ES-I3 (cell line): ENCODE results near the gene SMARCA2.

Source experiments
- H3K36me3 ChIP-seq: 2 replicates; pipeline ENCODE4 v1.6.1; 2013; ENCODE audit warnings: mild to moderate bottlenecking, low read length, control low read depth, moderate library complexity; ENCODE audit not compliant: insufficient read depth
- H3K4me1 ChIP-seq: 2 replicates; pipeline ENCODE4 v1.6.1; 2013; ENCODE audit warnings: mild to moderate bottlenecking, control low read depth, low read length; ENCODE audit not compliant: insufficient read depth
- H3K9ac ChIP-seq: 2 replicates; pipeline ENCODE4 v1.6.1; 2013; ENCODE audit warnings: low read depth, mild to moderate bottlenecking, low read length, moderate library complexity
- H3K9me3 ChIP-seq: 2 replicates; pipeline ENCODE4 v1.6.1; 2013; ENCODE audit warnings: mild to moderate bottlenecking, low read length, moderate library complexity; ENCODE audit not compliant: control insufficient read depth, insufficient read depth

The SMARCA2 gene

DNA sequence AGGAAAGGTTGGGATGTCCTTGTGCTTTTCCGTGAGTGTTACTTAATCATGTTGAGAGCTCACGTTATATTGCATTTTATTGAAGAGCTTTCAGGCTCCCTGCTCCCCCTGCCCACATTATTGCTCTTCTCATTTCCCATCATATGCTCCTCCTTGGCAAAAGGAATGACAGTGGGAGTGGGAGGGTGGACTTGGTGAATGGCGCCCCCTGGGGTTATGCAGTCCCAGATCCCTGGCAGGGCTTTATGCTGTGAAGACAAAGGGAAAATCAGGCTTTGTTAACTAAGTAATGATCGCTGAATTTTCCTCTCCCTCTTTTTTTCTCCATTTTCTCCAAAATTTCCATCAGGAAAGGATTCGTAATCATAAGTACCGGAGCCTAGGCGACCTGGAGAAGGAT lies 166.6 kb downstream of the SMARCA2 start:
- Histone ChIP-seq H3K36me3 (0 out of 2 replicates have a peak, but pooled peaks cover 4% of the 10 kb centered on the region), H3K9me3 (no peaks in the 10 kb centered on the region), H3K9ac (no peak overlapping the region), H3K4me1 (peaks cover 28% of the 10 kb centered on the region)

DNA sequence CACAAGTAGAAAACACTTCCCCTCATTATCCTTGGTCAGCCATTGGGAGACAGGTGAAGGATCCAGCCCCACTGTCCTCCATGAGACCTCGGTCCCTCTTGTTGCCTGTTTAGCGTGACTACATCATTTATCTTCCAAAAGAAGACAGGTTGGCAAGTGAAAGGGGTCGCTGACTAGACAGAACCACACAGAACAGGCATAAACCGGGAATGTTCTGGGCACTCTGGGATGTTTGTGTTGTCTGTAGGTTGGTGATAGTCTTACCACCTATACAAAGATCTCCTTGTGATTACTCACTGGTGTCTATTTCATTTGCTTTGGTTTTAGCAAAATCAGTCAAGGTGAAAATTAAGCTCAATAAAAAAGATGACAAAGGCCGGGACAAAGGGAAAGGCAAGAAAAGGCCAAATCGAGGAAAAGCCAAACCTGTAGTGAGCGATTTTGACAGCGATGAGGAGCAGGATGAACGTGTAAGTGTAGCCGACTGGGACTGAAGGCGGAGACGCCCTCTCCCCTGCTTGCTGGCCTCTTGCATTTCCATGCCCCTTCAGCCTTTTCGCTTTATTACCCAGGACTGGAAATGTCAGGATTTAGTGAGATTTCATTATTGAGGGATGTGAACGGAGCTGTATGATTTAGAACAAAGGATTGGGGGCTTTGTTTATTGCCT lies 175.9 kb downstream of the SMARCA2 start:
- Histone ChIP-seq H3K36me3 (0 out of 2 replicates have a peak, but pooled peaks cover 5% of the 10 kb centered on the region), H3K9ac (no peak overlapping the region), H3K4me1 (no peaks in the 10 kb centered on the region), H3K9me3 (no peaks in the 10 kb centered on the region; the same call in 1 of the 2 replicates)

DNA sequence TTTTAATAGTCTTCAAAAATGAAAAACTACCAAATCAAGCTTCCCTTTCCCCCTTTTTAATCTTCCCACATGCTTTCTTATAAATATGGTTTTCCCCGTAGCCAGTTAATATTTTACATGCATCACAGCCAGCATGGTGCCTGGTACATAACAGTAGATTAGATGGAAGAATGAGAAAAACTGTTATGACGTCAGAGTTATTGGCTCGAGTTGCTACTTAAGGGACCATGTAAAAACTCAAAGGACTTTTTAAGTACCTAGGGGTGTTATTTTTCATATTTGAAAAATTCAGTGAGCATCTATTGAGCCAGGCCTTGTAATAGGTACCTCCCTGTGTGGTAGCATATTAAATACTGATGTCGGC lies 176.4 kb downstream of the SMARCA2 start:
- Histone ChIP-seq H3K9me3 (no peaks in the 10 kb centered on the region; the same call in 1 of the 2 replicates), H3K4me1 (no peaks in the 10 kb centered on the region), H3K9ac (no peak overlapping the region), H3K36me3 (0 out of 2 replicates have a peak, but pooled peaks cover 4% of the 10 kb centered on the region)

DNA sequence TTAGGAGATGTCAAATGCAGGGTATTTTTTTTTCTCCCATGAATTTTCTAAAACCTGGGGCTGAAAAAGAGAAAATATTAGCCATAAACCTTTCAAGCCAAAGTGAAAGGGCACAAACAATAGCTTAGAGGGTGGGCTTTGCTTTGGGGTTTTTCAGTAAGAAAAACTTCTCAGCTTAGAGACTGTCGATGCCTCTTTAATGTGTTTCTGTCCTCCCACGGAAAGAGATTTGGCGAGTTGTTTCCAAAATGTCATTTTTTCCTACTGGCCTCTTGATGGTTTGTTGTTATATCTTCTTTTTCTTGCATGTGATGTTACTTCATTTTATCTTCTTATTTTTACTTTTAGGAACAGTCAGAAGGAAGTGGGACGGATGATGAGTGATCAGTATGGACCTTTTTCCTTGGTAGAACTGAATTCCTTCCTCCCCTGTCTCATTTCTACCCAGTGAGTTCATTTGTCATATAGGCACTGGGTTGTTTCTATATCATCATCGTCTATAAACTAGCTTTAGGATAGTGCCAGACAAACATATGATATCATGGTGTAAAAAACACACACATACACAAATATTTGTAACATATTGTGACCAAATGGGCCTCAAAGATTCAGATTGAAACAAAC lies 177.3 kb downstream of the SMARCA2 start:
- no peaks in the 10 kb centered on the region for H3K4me1 ChIP-seq
- 0 out of 2 replicates have a peak, but pooled peaks cover 4% of the 10 kb centered on the region for H3K36me3 ChIP-seq
- H3K9ac ChIP-seq = no peak overlapping the region
- no peaks in the 10 kb centered on the region; the same call in 1 of the 2 replicates for H3K9me3 ChIP-seq

DNA sequence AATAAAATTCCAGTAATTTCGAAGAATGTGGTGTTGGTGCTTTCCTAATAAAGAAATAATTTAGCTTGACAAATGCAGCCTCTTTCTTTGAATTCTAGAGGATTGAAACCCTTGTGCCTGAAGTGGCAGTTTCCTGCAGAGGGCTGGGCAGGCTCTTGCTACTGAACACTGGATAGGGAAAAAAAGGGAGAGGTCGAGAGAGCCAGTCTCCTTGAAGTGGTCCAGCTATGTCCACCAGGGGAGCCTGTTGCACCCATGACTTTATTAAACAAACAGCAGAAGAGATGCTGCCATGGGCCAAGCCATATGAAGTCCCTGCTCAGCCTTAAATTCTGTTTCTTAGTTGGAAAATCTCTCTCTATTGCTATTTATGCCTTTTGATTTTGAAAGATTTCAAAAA lies 178.4 kb downstream of the SMARCA2 start:
- no peak overlapping the region for H3K9ac ChIP-seq
- H3K4me1 ChIP-seq = no peaks in the 10 kb centered on the region
- peaks cover 1% of the 10 kb centered on the region; the same call in 1 of the 2 replicates for H3K9me3 ChIP-seq
- 0 out of 2 replicates have a peak, but pooled peaks cover 4% of the 10 kb centered on the region for H3K36me3 ChIP-seq

DNA sequence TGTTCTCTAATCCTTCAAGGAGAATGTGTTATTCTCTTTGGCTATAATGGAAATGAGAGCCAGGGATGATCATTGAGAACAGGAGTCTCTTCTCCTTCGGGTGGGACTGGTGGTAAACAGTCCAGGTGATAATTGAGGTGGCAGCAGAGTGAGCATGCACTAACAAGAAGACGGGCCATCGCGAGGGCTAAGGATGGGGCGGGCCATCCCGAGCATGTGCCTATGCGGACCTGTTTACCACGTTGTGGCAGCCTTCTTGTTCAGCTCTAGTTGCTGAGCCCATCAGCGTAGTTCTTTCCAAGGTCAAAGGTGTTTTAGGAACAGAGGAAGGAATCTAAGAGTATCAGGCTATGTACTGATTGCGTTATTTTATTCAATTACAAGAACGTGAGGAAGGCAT lies 180.1 kb downstream of the SMARCA2 start:
- Histone ChIP-seq H3K36me3 (0 out of 2 replicates have a peak, but pooled peaks cover 4% of the 10 kb centered on the region), H3K9ac (no peak overlapping the region), H3K9me3 (peaks cover 15% of the 10 kb centered on the region), H3K4me1 (no peaks in the 10 kb centered on the region)

DNA sequence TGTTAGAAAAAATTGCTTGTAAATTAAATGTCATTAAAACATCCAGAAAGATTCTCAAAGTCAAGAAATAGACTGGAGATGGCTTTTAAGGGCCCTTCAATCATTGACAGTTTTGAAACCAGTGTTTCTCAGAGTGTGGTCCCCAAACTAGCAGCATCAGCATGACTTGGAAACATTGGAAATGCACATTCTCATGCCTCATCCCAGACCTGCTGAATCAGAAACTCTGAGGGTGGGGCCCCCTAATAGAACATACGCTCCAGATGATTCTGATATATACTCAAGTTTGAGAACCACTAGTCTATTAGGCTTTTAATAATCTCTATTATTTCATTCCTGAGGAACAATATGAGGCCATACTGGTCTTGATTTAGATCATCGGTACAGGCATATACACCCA lies 181.6 kb downstream of the SMARCA2 start:
- Histone ChIP-seq H3K9me3 (peaks cover 25% of the 10 kb centered on the region), H3K36me3 (no peaks in the 10 kb centered on the region), H3K9ac (no peak overlapping the region), H3K4me1 (no peaks in the 10 kb centered on the region)

DNA sequence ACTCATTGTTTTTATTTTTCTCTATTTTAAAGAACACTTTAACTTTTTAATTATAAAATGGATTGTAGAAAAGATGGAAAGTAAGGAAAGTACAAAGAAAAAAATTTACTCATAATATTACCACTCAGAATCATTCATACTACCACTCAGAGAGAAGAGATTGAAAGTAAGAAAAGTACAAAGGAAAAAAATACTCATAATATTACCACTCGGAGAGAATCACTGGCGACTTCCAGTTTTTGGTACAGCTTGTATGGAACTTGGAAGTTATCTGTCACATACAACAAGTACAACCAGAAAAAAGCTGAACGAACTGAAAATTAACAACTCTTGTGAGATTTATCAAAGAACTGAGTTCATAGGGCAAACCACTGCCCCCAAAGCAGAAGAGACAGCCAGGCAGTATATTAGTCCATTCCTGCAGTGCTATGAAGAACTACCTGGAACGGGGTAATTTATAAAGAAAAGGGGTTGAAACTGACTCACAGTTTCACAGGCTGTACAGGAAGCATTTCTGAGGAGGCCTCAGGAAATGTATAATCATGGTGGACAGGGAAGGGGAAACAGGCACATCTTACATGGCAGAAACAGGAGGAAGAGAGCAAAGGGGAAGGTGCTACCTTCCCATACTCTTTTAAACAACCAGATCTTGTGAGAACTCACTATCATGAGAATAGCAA lies 183.9 kb downstream of the SMARCA2 start:
- Histone ChIP-seq H3K9me3 (peaks cover 31% of the 10 kb centered on the region), H3K4me1 (no peaks in the 10 kb centered on the region), H3K9ac (no peak overlapping the region), H3K36me3 (no peaks in the 10 kb centered on the region)

DNA sequence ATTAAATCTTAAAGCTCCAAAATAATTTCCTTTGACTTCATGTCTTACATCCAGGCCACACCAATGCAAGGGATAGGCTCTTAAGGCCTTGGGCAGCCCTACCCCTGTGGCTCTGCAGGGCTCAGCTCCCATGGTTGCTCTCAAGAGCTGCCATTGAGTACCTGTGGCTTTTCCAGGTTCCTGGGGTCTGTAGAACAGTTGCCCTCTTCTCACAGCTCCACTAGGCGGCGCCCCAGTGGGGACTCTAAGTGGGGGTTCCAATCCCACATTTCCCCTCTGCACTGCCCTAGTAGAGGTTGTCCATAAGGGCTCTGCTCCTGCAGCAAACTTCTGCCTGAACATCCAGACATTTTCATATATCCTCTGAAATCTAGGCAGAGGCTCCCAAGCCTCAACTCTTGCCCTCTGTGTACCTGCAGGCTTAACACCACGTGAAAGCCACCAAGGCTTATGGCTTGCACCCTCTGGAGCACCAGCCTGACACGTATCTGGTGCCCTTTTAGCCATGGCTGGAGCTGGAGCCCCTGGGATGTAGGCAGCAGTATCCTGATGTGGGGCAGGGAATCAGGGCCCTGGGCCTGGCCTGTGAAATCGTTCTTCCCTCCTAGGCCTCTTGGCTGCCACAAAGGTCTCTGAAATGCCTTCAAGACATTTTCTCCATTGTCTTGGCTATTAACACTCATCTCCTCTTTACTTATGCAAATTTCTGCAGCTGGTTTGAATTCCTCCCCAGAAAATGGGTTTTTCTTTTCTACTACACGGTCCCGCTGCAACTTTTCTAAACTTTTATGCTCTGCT lies 185.1 kb downstream of the SMARCA2 start:
- H3K4me1 ChIP-seq = no peaks in the 10 kb centered on the region
- no peak overlapping the region for H3K9ac ChIP-seq
- H3K9me3 ChIP-seq = peaks cover 31% of the 10 kb centered on the region
- no peaks in the 10 kb centered on the region for H3K36me3 ChIP-seq

DNA sequence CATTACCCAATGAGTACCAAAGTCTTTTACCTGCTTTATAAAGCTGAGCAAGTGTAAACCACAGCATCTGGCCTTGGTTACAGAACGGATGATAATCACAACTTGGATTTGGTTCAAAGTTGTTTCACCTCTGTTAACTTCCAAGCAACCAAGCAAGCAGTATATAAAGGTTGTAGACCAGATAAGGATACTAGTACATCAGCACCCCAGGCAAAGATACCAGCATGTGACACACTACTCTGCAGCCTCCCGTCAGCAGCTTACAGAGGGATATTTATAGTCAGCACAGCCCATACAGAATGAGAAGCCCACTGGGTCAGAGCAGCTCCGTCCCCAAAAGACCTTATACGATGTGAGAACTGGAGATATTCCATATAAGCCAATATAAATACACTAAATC lies 193.3 kb downstream of the SMARCA2 start:
- H3K9me3 ChIP-seq = no peaks in the 10 kb centered on the region; the same call in 1 of the 2 replicates
- H3K9ac ChIP-seq = no peak overlapping the region
- no peaks in the 10 kb centered on the region for H3K4me1 ChIP-seq
- no peaks in the 10 kb centered on the region for H3K36me3 ChIP-seq

DNA sequence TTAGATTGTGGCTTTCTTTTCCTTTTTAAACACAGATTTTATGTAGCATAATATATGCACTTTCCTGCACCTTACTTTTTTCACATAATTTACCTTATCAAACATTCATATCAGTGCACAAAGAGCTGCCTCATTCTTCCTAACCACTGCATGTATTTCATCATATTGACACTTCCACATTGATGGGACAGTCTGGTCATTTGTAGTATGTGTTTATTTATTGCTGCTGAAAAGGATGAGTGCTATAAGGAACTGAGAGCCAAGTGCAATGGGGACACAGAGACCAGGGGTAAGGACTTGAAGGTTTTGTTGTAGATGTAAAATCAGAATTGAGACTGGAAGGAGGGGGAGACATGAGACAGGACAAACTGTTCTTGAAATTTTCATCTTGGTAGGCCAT lies 193.8 kb downstream of the SMARCA2 start:
- Histone ChIP-seq H3K9me3 (no peaks in the 10 kb centered on the region; the same call in 1 of the 2 replicates), H3K9ac (no peak overlapping the region), H3K36me3 (no peaks in the 10 kb centered on the region), H3K4me1 (0 out of 2 replicates have a peak, but pooled peaks cover 2% of the 10 kb centered on the region)

DNA sequence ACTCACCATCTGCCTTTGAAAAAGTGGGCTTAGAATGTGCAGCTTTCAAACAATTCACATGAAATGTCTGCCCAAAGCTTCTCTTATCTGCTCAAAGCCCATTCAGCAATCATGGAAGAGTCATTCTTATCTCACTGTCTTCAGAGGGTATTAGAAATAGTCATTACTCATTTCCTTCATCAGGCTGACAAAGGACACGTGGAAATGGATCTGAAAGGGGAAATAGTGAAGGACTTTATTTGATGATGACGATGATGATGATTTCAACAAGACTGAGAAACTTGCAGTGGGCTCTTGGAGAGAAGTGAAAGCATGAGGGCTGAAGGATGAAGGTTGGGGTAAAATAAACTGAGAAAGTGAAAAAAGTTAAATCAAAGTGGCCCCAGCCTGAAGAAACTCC lies 194.3 kb downstream of the SMARCA2 start:
- Histone ChIP-seq H3K36me3 (no peaks in the 10 kb centered on the region), H3K4me1 (0 out of 2 replicates have a peak, but pooled peaks cover 4% of the 10 kb centered on the region), H3K9me3 (no peaks in the 10 kb centered on the region; the same call in 1 of the 2 replicates), H3K9ac (no peak overlapping the region)

DNA sequence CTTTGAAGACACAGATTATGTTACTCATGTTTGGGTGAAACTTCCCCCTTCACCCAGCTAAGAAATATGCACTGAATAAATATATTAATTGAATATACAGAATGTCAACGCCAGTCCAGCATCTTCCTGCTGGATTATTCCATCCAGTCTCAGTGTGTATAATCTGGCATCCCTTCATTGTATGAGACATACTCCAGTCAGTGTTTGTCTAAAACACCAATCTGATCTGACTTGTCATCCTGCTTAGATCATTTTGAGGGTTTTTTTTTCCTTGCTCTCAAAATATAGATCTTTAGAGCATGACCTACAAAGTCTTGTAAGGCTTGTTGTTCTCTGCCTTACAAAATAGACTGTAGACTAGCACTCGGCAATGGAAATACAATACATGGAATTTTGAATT lies 195.1 kb downstream of the SMARCA2 start:
- no peak overlapping the region for H3K9ac ChIP-seq
- 0 out of 2 replicates have a peak, but pooled peaks cover 4% of the 10 kb centered on the region for H3K4me1 ChIP-seq
- no peaks in the 10 kb centered on the region for H3K36me3 ChIP-seq
- H3K9me3 ChIP-seq = no peaks in the 10 kb centered on the region
